NCI-H460 (cell line): ENCODE measurements around the gene GARRE1. TPM values are rescaled to one million over a fixed set of nuclear protein-coding genes. Genes with fewer than 3 reads are reported as not detected.
"Not testable (repeated sequence)": the region's sequence is repeated elsewhere in the genome, so short reads cannot be mapped to it uniquely, and the experiment has no call there.

Experiments used
- DNase-seq: peaks from one replicate; pipeline ENCODE4 v3.0.0-alpha.2; 2016; ENCODE audit warnings: low read depth; ENCODE audit errors: extremely low read depth
- total RNA-seq: library from RNA; depleted of rRNA; stranded (reverse); fragments of >200 nt; shearing (Covaris generic); gene quantifications from 2 replicates; pipeline ENCODE4 v1.2.3, GENCODE V29; 2014

The GARRE1 gene
- total RNA-seq, 1 experiment from 2014 or later = 6.7 TPM

GRCh38 chr19:34257559-34257924, 3.2 kb downstream of the GARRE1 start:
- DNase-seq = no peak

- DNase-seq = no peak
These were observed 5.2 kb downstream of the GARRE1 start for GRCh38 chr19:34259367-34260095.

- DNase-seq = no peak
These were observed 6.4 kb downstream of the GARRE1 start for GRCh38 chr19:34260771-34261173.

- no peak for DNase-seq
These were observed 7.2 kb downstream of the GARRE1 start for GRCh38 chr19:34261334-34262109.

- DNase-seq = no peak
These were observed 9.4 kb downstream of the GARRE1 start for GRCh38 chr19:34263745-34264237.

- DNase-seq = no peak
These were observed 10.9 kb downstream of the GARRE1 start for GRCh38 chr19:34265221-34265650.

GRCh38 chr19:34269081-34269480, 14.7 kb downstream of the GARRE1 start:
- DNase-seq = no peak

GRCh38 chr19:34269489-34269888, 15.1 kb downstream of the GARRE1 start:
- no peak for DNase-seq

GRCh38 chr19:34269968-34270621, 15.7 kb downstream of the GARRE1 start:
- no peak for DNase-seq

GRCh38 chr19:34273121-34273520, 18.8 kb downstream of the GARRE1 start:
- no peak for DNase-seq

- no peak for DNase-seq
These were observed 20.0 kb downstream of the GARRE1 start for GRCh38 chr19:34274284-34274826.

- DNase-seq = no peak
These were observed 20.7 kb downstream of the GARRE1 start for GRCh38 chr19:34274827-34275625.

- DNase-seq = no peak
These were observed 21.4 kb downstream of the GARRE1 start for GRCh38 chr19:34275705-34276104.

GRCh38 chr19:34276614-34277013, 22.3 kb downstream of the GARRE1 start:
- DNase-seq = no peak

- DNase-seq = no peak
These were observed 22.9 kb downstream of the GARRE1 start for GRCh38 chr19:34277244-34277643.

- no peak for DNase-seq
These were observed 24.4 kb downstream of the GARRE1 start for GRCh38 chr19:34278783-34279182.

- not testable (repeated sequence) for DNase-seq
These were observed 27.1 kb downstream of the GARRE1 start for GRCh38 chr19:34281444-34281843.

- no peak for DNase-seq
These were observed 28.5 kb downstream of the GARRE1 start for GRCh38 chr19:34282611-34283519.

GRCh38 chr19:34284505-34284904, 30.2 kb downstream of the GARRE1 start:
- DNase-seq = no peak
